ENCODE data around the gene CEP41. TPM values are rescaled to one million over a fixed set of nuclear protein-coding genes. Genes with fewer than 3 reads are reported as not detected.

The CEP41 gene
- total and polyA plus RNA-seq, 2 experiments from 2014 or later: 17.4 to 25.0 TPM

DNA sequence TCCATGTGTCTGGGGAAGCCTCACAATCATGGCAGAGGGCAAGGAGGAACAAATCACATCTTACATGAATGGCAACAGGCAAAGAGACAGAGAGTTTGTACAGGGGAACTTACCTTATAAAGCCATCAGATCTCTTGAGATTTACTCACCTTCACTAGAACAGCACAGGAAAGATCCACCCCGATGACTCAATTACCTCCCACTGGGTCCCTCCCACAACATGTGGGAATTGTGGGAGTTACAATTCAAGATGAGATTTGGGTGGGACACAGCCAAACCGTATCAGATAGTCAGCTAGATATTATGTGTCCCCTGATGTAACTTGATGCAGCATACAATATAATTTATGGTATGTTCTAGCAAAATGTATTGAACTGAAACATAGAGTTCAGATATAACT lies 14.1 kb upstream of the CEP41 start:
- no peak overlapping the region for H3K27ac ChIP-seq (ENCODE audit: low read depth)
- no peaks in the 10 kb centered on the region for H3K4me1 ChIP-seq (ENCODE audit: insufficient read depth)
- TF ChIP-seq, protein P1, sequence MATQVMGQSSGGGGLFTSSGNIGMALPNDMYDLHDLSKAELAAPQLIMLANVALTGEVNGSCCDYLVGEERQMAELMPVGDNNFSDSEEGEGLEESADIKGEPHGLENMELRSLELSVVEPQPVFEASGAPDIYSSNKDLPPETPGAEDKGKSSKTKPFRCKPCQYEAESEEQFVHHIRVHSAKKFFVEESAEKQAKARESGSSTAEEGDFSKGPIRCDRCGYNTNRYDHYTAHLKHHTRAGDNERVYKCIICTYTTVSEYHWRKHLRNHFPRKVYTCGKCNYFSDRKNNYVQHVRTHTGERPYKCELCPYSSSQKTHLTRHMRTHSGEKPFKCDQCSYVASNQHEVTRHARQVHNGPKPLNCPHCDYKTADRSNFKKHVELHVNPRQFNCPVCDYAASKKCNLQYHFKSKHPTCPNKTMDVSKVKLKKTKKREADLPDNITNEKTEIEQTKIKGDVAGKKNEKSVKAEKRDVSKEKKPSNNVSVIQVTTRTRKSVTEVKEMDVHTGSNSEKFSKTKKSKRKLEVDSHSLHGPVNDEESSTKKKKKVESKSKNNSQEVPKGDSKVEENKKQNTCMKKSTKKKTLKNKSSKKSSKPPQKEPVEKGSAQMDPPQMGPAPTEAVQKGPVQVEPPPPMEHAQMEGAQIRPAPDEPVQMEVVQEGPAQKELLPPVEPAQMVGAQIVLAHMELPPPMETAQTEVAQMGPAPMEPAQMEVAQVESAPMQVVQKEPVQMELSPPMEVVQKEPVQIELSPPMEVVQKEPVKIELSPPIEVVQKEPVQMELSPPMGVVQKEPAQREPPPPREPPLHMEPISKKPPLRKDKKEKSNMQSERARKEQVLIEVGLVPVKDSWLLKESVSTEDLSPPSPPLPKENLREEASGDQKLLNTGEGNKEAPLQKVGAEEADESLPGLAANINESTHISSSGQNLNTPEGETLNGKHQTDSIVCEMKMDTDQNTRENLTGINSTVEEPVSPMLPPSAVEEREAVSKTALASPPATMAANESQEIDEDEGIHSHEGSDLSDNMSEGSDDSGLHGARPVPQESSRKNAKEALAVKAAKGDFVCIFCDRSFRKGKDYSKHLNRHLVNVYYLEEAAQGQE (IDR thresholded peaks at IDR 0.05; ENCODE audit: unreplicated experiment): no peak
- no peak for TF ChIP-seq ZNF114 (CRISPR knock-in tag; IDR thresholded peaks at IDR 0.05)
- TF ChIP-seq, protein P2, sequence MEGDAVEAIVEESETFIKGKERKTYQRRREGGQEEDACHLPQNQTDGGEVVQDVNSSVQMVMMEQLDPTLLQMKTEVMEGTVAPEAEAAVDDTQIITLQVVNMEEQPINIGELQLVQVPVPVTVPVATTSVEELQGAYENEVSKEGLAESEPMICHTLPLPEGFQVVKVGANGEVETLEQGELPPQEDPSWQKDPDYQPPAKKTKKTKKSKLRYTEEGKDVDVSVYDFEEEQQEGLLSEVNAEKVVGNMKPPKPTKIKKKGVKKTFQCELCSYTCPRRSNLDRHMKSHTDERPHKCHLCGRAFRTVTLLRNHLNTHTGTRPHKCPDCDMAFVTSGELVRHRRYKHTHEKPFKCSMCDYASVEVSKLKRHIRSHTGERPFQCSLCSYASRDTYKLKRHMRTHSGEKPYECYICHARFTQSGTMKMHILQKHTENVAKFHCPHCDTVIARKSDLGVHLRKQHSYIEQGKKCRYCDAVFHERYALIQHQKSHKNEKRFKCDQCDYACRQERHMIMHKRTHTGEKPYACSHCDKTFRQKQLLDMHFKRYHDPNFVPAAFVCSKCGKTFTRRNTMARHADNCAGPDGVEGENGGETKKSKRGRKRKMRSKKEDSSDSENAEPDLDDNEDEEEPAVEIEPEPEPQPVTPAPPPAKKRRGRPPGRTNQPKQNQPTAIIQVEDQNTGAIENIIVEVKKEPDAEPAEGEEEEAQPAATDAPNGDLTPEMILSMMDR (conservative IDR thresholded peaks at IDR 0.05; ENCODE audit: low read depth in 2 of 2): no peak
- no peak for TF ChIP-seq STAT1 (IDR thresholded peaks at IDR 0.05; ENCODE audit: unreplicated experiment)
- TF ChIP-seq CREB1 (CRISPR knock-in tag; IDR thresholded peaks at IDR 0.05; ENCODE audit: low read depth): no peak
- no peak for TF ChIP-seq JUNB (IDR thresholded peaks at IDR 0.05; ENCODE audit: unreplicated experiment)
- TF ChIP-seq EZH2phosphoT487 (IDR thresholded peaks at IDR 0.05; ENCODE audit: unreplicated experiment): no peak
- TF ChIP-seq NANOG (IDR thresholded peaks at IDR 0.05; ENCODE audit: borderline replicate concordance): no peak
- no peak for TF ChIP-seq ZNF331 (CRISPR knock-in tag; IDR thresholded peaks at IDR 0.05; ENCODE audit: low read depth)
- no peak for TF ChIP-seq EZH2 (IDR thresholded peaks at IDR 0.05; ENCODE audit: low read depth, unreplicated experiment)
- TF ChIP-seq, protein P3, sequence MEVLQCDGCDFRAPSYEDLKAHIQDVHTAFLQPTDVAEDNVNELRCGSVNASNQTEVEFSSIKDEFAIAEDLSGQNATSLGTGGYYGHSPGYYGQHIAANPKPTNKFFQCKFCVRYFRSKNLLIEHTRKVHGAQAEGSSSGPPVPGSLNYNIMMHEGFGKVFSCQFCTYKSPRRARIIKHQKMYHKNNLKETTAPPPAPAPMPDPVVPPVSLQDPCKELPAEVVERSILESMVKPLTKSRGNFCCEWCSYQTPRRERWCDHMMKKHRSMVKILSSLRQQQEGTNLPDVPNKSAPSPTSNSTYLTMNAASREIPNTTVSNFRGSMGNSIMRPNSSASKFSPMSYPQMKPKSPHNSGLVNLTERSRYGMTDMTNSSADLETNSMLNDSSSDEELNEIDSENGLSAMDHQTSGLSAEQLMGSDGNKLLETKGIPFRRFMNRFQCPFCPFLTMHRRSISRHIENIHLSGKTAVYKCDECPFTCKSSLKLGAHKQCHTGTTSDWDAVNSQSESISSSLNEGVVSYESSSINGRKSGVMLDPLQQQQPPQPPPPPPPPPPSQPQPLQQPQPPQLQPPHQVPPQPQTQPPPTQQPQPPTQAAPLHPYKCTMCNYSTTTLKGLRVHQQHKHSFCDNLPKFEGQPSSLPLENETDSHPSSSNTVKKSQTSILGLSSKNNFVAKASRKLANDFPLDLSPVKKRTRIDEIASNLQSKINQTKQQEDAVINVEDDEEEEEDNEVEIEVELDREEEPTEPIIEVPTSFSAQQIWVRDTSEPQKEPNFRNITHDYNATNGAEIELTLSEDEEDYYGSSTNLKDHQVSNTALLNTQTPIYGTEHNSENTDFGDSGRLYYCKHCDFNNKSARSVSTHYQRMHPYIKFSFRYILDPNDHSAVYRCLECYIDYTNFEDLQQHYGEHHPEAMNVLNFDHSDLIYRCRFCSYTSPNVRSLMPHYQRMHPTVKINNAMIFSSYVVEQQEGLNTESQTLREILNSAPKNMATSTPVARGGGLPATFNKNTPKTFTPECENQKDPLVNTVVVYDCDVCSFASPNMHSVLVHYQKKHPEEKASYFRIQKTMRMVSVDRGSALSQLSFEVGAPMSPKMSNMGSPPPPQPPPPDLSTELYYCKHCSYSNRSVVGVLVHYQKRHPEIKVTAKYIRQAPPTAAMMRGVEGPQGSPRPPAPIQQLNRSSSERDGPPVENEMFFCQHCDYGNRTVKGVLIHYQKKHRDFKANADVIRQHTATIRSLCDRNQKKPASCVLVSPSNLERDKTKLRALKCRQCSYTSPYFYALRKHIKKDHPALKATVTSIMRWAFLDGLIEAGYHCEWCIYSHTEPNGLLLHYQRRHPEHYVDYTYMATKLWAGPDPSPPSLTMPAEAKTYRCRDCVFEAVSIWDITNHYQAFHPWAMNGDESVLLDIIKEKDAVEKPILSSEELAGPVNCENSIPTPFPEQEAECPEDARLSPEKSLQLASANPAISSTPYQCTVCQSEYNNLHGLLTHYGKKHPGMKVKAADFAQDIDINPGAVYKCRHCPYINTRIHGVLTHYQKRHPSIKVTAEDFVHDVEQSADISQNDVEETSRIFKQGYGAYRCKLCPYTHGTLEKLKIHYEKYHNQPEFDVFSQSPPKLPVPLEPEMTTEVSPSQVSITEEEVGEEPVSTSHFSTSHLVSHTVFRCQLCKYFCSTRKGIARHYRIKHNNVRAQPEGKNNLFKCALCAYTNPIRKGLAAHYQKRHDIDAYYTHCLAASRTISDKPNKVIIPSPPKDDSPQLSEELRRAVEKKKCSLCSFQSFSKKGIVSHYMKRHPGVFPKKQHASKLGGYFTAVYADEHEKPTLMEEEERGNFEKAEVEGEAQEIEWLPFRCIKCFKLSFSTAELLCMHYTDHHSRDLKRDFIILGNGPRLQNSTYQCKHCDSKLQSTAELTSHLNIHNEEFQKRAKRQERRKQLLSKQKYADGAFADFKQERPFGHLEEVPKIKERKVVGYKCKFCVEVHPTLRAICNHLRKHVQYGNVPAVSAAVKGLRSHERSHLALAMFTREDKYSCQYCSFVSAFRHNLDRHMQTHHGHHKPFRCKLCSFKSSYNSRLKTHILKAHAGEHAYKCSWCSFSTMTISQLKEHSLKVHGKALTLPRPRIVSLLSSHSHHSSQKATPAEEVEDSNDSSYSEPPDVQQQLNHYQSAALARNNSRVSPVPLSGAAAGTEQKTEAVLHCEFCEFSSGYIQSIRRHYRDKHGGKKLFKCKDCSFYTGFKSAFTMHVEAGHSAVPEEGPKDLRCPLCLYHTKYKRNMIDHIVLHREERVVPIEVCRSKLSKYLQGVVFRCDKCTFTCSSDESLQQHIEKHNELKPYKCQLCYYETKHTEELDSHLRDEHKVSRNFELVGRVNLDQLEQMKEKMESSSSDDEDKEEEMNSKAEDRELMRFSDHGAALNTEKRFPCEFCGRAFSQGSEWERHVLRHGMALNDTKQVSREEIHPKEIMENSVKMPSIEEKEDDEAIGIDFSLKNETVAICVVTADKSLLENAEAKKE (CRISPR knock-in tag; IDR thresholded peaks at IDR 0.05): no peak
- no peak for TF ChIP-seq POLR2AphosphoS5 (IDR thresholded peaks at IDR 0.05; ENCODE audit: low read depth)
- no peaks in the 10 kb centered on the region for H3K27me3 ChIP-seq (ENCODE audit: insufficient read depth)
- DNase-seq (ENCODE audit: low spot score) (no peak), ATAC-seq (no peak)
- no peak overlapping the region for H3K4me2 ChIP-seq
- Mint-ChIP-seq H3K36me3 (ENCODE audit: low read depth) (peaks cover 8% of the 10 kb centered on the region; the same call in 2 of the 3 replicates), H3K27me3 (ENCODE audit: insufficient read depth, low read depth, poor library complexity) (no peaks in the 10 kb centered on the region), H3K4me3 (no peak overlapping the region), H3K27ac (no peak overlapping the region), H3K9me3 (peaks cover 18% of the 10 kb centered on the region), H3K4me1 (no peaks in the 10 kb centered on the region)
- H3K9me2 ChIP-seq (ENCODE audit: insufficient read depth): 0 out of 2 replicates have a peak, but pooled peaks cover 3% of the 10 kb centered on the region
- H4K20me1 ChIP-seq (replicated peaks; ENCODE audit: insufficient read depth): no peaks in the 10 kb centered on the region
- no peak overlapping the region; the same call in 1 of the 2 replicates for H2AFZ ChIP-seq
- no peaks in the 10 kb centered on the region for H3K79me2 ChIP-seq (replicated peaks; ENCODE audit: insufficient read depth)
- no peaks in the 10 kb centered on the region for H3K36me3 ChIP-seq (ENCODE audit: insufficient read depth)
- no peaks in the 10 kb centered on the region for H3F3A ChIP-seq (replicated peaks; ENCODE audit: low read depth)
- H3K4me3 ChIP-seq: no peak overlapping the region

All from GM23338 (cell line).